Peyer's patch (tissue), 4 donors: ENCODE measurements around the gene COPS7B.

ENCODE experiments used
- POLR2A ChIP-seq, 2 donors: fragments of 450-650 bp; IDR thresholded peaks; one replicate each; pipeline ENCODE4 v1.5.1; 2017; ENCODE audit warnings: antibody characterized with exemption in 2 of 2, mild to moderate bottlenecking in 2 of 2, moderate library complexity in 2 of 2
- TF ChIP-seq, protein P1 (sequence below), 6 experiments: fragments of 450-650 bp in 4 of 6; fragments of 200-600 bp in 2 of 6; sonication (generic) in 1 of 6; IDR thresholded peaks; one replicate each; pipeline ENCODE4 v1.5.1; 2017 to 2019; ENCODE audit warnings: antibody characterized with exemption in 6 of 6, mild to moderate bottlenecking in 3 of 6, moderate library complexity in 1 of 6

GRCh38 chr2:231780123-231780908 is 5.9 kb upstream of the COPS7B start:
- no peak for TF ChIP-seq POLR2A (IDR thresholded peaks at IDR 0.05)
- TF ChIP-seq, protein P1, sequence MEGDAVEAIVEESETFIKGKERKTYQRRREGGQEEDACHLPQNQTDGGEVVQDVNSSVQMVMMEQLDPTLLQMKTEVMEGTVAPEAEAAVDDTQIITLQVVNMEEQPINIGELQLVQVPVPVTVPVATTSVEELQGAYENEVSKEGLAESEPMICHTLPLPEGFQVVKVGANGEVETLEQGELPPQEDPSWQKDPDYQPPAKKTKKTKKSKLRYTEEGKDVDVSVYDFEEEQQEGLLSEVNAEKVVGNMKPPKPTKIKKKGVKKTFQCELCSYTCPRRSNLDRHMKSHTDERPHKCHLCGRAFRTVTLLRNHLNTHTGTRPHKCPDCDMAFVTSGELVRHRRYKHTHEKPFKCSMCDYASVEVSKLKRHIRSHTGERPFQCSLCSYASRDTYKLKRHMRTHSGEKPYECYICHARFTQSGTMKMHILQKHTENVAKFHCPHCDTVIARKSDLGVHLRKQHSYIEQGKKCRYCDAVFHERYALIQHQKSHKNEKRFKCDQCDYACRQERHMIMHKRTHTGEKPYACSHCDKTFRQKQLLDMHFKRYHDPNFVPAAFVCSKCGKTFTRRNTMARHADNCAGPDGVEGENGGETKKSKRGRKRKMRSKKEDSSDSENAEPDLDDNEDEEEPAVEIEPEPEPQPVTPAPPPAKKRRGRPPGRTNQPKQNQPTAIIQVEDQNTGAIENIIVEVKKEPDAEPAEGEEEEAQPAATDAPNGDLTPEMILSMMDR (IDR thresholded peaks at IDR 0.05) = no peak
